Astrocyte (in vitro differentiated cells and primary cell): ENCODE data around the gene CALD1. TPM values are rescaled to one million over a fixed set of nuclear protein-coding genes. Genes with fewer than 3 reads are reported as not detected.

Experiments used
- DNase-seq: peaks from one replicate; pipeline ENCODE4 v3.0.0-alpha.2; 2010; ENCODE audit warnings: low read depth
- FAIRE-seq: peaks from 2 replicates; lab custom pipeline; 2011; peaks lifted over from hg19 to GRCh38; lab: Jason Lieb, UNC
- H2AFZ ChIP-seq: 2 replicates; pipeline ENCODE4 v1.6.0; 2012; ENCODE audit warnings: low read depth, low read length, inconsistent platforms
- H3K27ac ChIP-seq: 2 replicates; pipeline ENCODE4 v1.5.1; 2011; ENCODE audit warnings: low read depth, low read length, inconsistent platforms
- H3K27me3 ChIP-seq: 2 replicates; pipeline ENCODE4 v1.6.0; 2011; ENCODE audit warnings: low read length, inconsistent platforms; ENCODE audit not compliant: insufficient read depth
- H3K36me3 ChIP-seq: 2 replicates; pipeline ENCODE4 v1.5.1; 2011; ENCODE audit warnings: low read length, inconsistent platforms; ENCODE audit not compliant: insufficient read depth
- H3K4me1 ChIP-seq: 2 replicates; pipeline ENCODE4 v1.5.1; 2011; ENCODE audit warnings: low read length, inconsistent platforms; ENCODE audit not compliant: insufficient read depth
- H3K4me2 ChIP-seq: 2 replicates; pipeline ENCODE4 v1.6.0; 2012; ENCODE audit warnings: low read length, inconsistent platforms
- H3K4me3 ChIP-seq: 2 replicates; pipeline ENCODE4 v1.5.1; 2011; ENCODE audit warnings: low read depth, mild to moderate bottlenecking, low read length, inconsistent platforms; ENCODE audit not compliant: insufficient read depth
- H3K79me2 ChIP-seq: 2 replicates; pipeline ENCODE4 v1.6.0; 2012; ENCODE audit warnings: mild to moderate bottlenecking, low read length, inconsistent platforms; ENCODE audit not compliant: insufficient read depth
- H3K9ac ChIP-seq: 2 replicates; pipeline ENCODE4 v1.6.0; 2012; ENCODE audit warnings: mild to moderate bottlenecking, low read length, inconsistent platforms
- H3K9me3 ChIP-seq: 2 replicates; pipeline ENCODE4 v1.5.1; 2012; ENCODE audit warnings: low read depth, mild to moderate bottlenecking, low read length, inconsistent platforms; ENCODE audit not compliant: insufficient read depth
- H4K20me1 ChIP-seq: 2 replicates; pipeline ENCODE4 v1.6.0; 2012; ENCODE audit warnings: low read length, inconsistent platforms; ENCODE audit not compliant: insufficient read depth
- H3K27ac Mint-ChIP-seq: one replicate; pipeline ENCODE4 v1.8.0; 2021; ENCODE audit warnings: mild to moderate bottlenecking, mixed read lengths; ENCODE audit not compliant: unreplicated experiment
- H3K27me3 Mint-ChIP-seq: one replicate; pipeline ENCODE4 v1.8.0; 2021; ENCODE audit warnings: low read depth, mixed read lengths; ENCODE audit not compliant: unreplicated experiment
- H3K36me3 Mint-ChIP-seq: one replicate; pipeline ENCODE4 v1.8.0; 2021; ENCODE audit warnings: low read depth, mixed read lengths; ENCODE audit not compliant: unreplicated experiment
- H3K4me1 Mint-ChIP-seq: one replicate; pipeline ENCODE4 v1.8.0; 2021; ENCODE audit warnings: low read depth, mixed read lengths; ENCODE audit not compliant: unreplicated experiment
- H3K4me3 Mint-ChIP-seq: one replicate; pipeline ENCODE4 v1.8.0; 2021; ENCODE audit warnings: mild to moderate bottlenecking, moderate library complexity, mixed read lengths; ENCODE audit not compliant: unreplicated experiment
- H3K9me3 Mint-ChIP-seq: one replicate; pipeline ENCODE4 v1.8.0; 2021; ENCODE audit warnings: mild to moderate bottlenecking, mixed read lengths; ENCODE audit not compliant: unreplicated experiment
- EZH2 ChIP-seq: IDR thresholded peaks from 2 replicates; pipeline ENCODE4 v1.6.1; 2012; ENCODE audit warnings: mild to moderate bottlenecking, low read length, inconsistent platforms; ENCODE audit not compliant: insufficient read depth
- total RNA-seq: library from RNA; stranded (reverse); gene quantifications from 2 replicates; pipeline ENCODE4 v1.2.1, GENCODE V29; 2021
- TF ChIP-seq, protein P1 (sequence below): IDR thresholded peaks from 2 replicates; pipeline ENCODE4 v1.5.1; 2011; ENCODE audit warnings: low read depth, mild to moderate bottlenecking, inconsistent platforms, low read length, moderate library complexity; ENCODE audit not compliant: insufficient read depth

CALD1 gene
- total RNA-seq, 1 donor from 2014 or later = 1,872 TPM

DNA sequence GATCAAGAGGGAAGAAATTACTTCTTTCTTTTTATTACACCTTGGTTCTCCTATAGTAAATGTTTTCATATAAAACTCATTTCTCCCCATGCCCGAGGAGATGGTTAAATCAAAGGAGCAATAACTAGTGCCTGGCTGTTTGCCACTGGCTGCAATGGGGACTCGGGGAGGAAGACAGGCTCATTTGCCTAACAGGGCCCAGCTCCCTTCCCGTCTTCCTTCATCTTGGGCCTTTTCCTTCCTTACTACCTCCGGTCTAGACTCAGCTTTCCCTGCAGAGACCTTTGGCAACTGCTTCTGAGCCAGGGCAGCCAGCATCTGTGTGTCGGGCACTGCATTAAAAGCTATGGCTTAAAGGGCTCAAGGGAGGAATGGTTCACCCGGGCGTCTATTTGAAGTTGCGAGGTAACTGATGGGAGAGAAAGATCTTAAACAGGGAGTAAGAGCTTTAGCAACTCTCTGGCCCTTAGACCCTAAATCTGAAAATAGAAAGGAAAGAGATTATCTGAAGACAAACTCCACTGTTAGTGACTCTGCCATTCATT lies 63.5 kb downstream of the CALD1 start:
- H2AFZ ChIP-seq = no peak overlapping the region
- DNase-seq (no peak), FAIRE-seq (no peak)
- Mint-ChIP-seq H3K27ac (peak overlapping the region; percentile 86), H3K9me3 (no peaks in the 10 kb centered on the region), H3K27me3 (no peaks in the 10 kb centered on the region), H3K36me3 (peaks cover 40% of the 10 kb centered on the region), H3K4me1 (peaks cover 88% of the 10 kb centered on the region), H3K4me3 (no peak overlapping the region)
- H3K9me3 ChIP-seq = no peaks in the 10 kb centered on the region
- TF ChIP-seq, protein P1, sequence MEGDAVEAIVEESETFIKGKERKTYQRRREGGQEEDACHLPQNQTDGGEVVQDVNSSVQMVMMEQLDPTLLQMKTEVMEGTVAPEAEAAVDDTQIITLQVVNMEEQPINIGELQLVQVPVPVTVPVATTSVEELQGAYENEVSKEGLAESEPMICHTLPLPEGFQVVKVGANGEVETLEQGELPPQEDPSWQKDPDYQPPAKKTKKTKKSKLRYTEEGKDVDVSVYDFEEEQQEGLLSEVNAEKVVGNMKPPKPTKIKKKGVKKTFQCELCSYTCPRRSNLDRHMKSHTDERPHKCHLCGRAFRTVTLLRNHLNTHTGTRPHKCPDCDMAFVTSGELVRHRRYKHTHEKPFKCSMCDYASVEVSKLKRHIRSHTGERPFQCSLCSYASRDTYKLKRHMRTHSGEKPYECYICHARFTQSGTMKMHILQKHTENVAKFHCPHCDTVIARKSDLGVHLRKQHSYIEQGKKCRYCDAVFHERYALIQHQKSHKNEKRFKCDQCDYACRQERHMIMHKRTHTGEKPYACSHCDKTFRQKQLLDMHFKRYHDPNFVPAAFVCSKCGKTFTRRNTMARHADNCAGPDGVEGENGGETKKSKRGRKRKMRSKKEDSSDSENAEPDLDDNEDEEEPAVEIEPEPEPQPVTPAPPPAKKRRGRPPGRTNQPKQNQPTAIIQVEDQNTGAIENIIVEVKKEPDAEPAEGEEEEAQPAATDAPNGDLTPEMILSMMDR = no peak
- no peak for TF ChIP-seq EZH2
- peaks cover 100% of the 10 kb centered on the region for H3K79me2 ChIP-seq
- peaks cover 92% of the 10 kb centered on the region for H4K20me1 ChIP-seq
- peak overlapping the region; percentile 18 for H3K27ac ChIP-seq
- H3K4me2 ChIP-seq = no peak overlapping the region
- peaks cover 13% of the 10 kb centered on the region for H3K4me1 ChIP-seq
- no peaks in the 10 kb centered on the region for H3K27me3 ChIP-seq
- H3K4me3 ChIP-seq = no peak overlapping the region
- H3K36me3 ChIP-seq = peaks cover 58% of the 10 kb centered on the region
- H3K9ac ChIP-seq = peak overlapping the region; percentile 13

DNA sequence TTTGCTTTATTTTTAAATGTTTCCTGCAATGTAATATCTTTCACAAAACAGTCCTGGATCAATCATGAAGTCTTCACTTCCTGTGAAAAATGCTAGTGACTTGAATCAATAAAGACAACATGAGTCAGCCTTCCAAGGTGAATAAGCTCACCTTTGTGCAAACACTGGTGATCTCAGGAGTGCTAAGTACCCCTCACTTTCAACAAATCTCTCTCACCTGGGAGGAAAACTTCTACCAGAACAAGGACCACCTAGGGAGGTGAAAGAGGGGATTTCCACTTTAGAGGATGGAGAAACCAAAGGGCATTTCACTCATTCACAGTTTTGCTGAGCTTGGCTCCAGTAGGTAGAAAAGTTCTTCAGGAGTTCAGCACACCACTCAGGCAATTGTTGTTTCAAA lies 64.8 kb downstream of the CALD1 start:
- DNase-seq (no peak), FAIRE-seq (no peak)
- H3K4me1 ChIP-seq = peaks cover 13% of the 10 kb centered on the region
- H3K27ac ChIP-seq = peak overlapping the region; percentile 28
- H3K4me2 ChIP-seq = no peak overlapping the region
- Mint-ChIP-seq H3K36me3 (peaks cover 40% of the 10 kb centered on the region), H3K4me3 (peak overlapping the region; percentile 16), H3K27ac (peak overlapping the region; percentile 86), H3K27me3 (no peaks in the 10 kb centered on the region), H3K4me1 (peaks cover 82% of the 10 kb centered on the region), H3K9me3 (no peaks in the 10 kb centered on the region)
- no peaks in the 10 kb centered on the region for H3K27me3 ChIP-seq
- H3K36me3 ChIP-seq = peaks cover 67% of the 10 kb centered on the region
- peaks cover 91% of the 10 kb centered on the region for H4K20me1 ChIP-seq
- TF ChIP-seq, protein P1 = no peak
- TF ChIP-seq EZH2 = no peak
- H3K79me2 ChIP-seq = peaks cover 100% of the 10 kb centered on the region
- no peak overlapping the region for H3K9ac ChIP-seq
- H3K4me3 ChIP-seq = no peak overlapping the region
- no peaks in the 10 kb centered on the region for H3K9me3 ChIP-seq
- H2AFZ ChIP-seq = no peak overlapping the region

DNA sequence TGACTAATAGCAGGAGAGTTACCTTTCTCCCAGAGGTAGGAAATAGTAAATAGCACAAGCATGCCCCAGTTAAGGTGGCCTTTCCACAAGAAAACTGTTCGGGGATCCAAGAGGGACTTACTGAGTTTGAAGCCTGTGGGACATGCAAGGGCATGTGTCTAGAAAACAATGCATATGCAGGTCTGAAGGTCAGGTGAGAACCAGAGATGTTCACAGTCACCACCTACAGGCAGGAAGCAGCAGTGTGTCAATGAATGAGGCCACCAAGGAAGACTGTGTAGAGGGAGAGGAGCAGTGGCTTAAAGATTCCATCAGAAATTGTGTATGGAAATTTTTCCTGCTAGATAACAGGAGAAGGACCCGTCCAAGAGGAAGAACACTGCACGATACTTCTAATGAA lies 66.0 kb downstream of the CALD1 start:
- no peak overlapping the region for H3K4me2 ChIP-seq
- peak overlapping the region; percentile 67 for H3K4me3 Mint-ChIP-seq
- no peak overlapping the region for H2AFZ ChIP-seq
- peak overlapping the region; percentile 85 for H3K27ac Mint-ChIP-seq
- TF ChIP-seq, protein P1 = peak; percentile 23
- TF ChIP-seq EZH2 = no peak
- H3K27ac ChIP-seq = peak overlapping the region; percentile 1
- no peaks in the 10 kb centered on the region for H3K9me3 Mint-ChIP-seq
- peaks cover 37% of the 10 kb centered on the region for H3K36me3 Mint-ChIP-seq
- H3K4me3 ChIP-seq = no peak overlapping the region
- H3K4me1 ChIP-seq = peaks cover 13% of the 10 kb centered on the region
- H4K20me1 ChIP-seq = peaks cover 90% of the 10 kb centered on the region
- DNase-seq = no peak
- peaks cover 72% of the 10 kb centered on the region for H3K4me1 Mint-ChIP-seq
- no peak for FAIRE-seq
- H3K79me2 ChIP-seq = peaks cover 100% of the 10 kb centered on the region
- no peaks in the 10 kb centered on the region for H3K27me3 ChIP-seq
- H3K27me3 Mint-ChIP-seq = no peaks in the 10 kb centered on the region
- H3K9me3 ChIP-seq = no peaks in the 10 kb centered on the region
- no peak overlapping the region for H3K9ac ChIP-seq
- H3K36me3 ChIP-seq = peaks cover 69% of the 10 kb centered on the region
